HFF-Myc (cell line): ENCODE data around the gene PEX16.
A peak's percentile ranks its signal among the peaks of the same experiment; 100 is the strongest.

Source experiments
- DNase-seq: peaks from one replicate; pipeline ENCODE4 v3.0.0-alpha.2; 2011; ENCODE audit warnings: low read depth; ENCODE audit errors: extremely low read depth
- H3K4me3 ChIP-seq: replicated peaks from 2 replicates; pipeline ENCODE4 v1.5.1; 2011; ENCODE audit warnings: low read depth, mild to moderate bottlenecking, control low read depth, low read length
- CTCF ChIP-seq: IDR thresholded peaks from 2 replicates; pipeline ENCODE4 v1.5.1; 2012; ENCODE audit warnings: mild to moderate bottlenecking, low read depth, low read length, control low read depth; ENCODE audit errors: missing control alignments

The PEX16 gene

GRCh38 chr11:45885274-45885920 is 32.3 kb downstream of the PEX16 start, which contains the start of gene MAPK8IP1:
MAPK8IP1 (plus strand) TSS chr11:45885651; CDS start chr11:45885821, 170 bp downstream.
- no peak for TF ChIP-seq CTCF
- DNase-seq, result no peak
- H3K4me3 ChIP-seq, result peak within 1 kb of the TSS; percentile 40

GRCh38 chr11:45884596-45885185 is 33.0 kb downstream of the PEX16 start:
- TF ChIP-seq CTCF, result no peak
- no peak for DNase-seq
- no peak overlapping the region for H3K4me3 ChIP-seq

GRCh38 chr11:45881708-45882368 is 35.8 kb downstream of the PEX16 start:
- H3K4me3 ChIP-seq, result no peak overlapping the region
- no peak for TF ChIP-seq CTCF

GRCh38 chr11:45880772-45881570 is 36.7 kb downstream of the PEX16 start:
- H3K4me3 ChIP-seq, result no peak overlapping the region
- no peak for DNase-seq
- no peak for TF ChIP-seq CTCF

More at GRCh38 chr11:45881708-45882368, 35.8 kb downstream of the PEX16 start:
- no peak for DNase-seq

GRCh38 chr11:45879803-45880686 is 37.6 kb downstream of the PEX16 start:
- H3K4me3 ChIP-seq, result no peak overlapping the region
- no peak for DNase-seq
- TF ChIP-seq CTCF, result no peak

GRCh38 chr11:45877845-45878244 is 39.8 kb downstream of the PEX16 start:
- no peak for TF ChIP-seq CTCF
- no peak overlapping the region for H3K4me3 ChIP-seq
- DNase-seq, result no peak
